GM12878 (cell line): Measurements from ENCODE around the gene CACNA2D1. TPM values are rescaled to one million over a fixed set of nuclear protein-coding genes. Genes with fewer than 3 reads are reported as not detected.

Source experiments
- ATAC-seq: fragments of 200-7000 bp; cut with Tn5 transposase; 3 replicates; pipeline ENCODE4 v1.9.1; 2020; ENCODE audit warnings: mild to moderate bottlenecking, moderate library complexity
- BruUV-seq: library from RNA; stranded (reverse); fragments of 400-500 nt; replicated peaks from 2 replicates; lab custom pipeline; 2021; lab: Mats Ljungman, UMichigan
- CTCF ChIA-PET: fragments of 300-600 bp; sonication (Branson Sonifier 250); formaldehyde crosslinking; extraction: SDS; loops from one replicate; lab custom pipeline; 2021; ENCODE audit warnings: inconsistent platforms; lab: Yijun Ruan, JAX
- POLR2A ChIA-PET: fragments of 350-600 bp; formaldehyde crosslinking; extraction: SDS; loops from one replicate; lab custom pipeline; 2021; ENCODE audit warnings: inconsistent platforms; lab: Charles Lee
- RAD21 ChIA-PET: fragments of 300-600 bp; sonication (Branson Sonifier 250); formaldehyde crosslinking; loops from one replicate; lab custom pipeline; 2023; ENCODE audit warnings: antibody characterized with exemption; ENCODE audit not compliant: unreplicated experiment; lab: Charles Lee
- SMC1A ChIA-PET: fragments of 300-600 bp; sonication (Branson Sonifier 250); formaldehyde crosslinking; loops from one replicate; lab custom pipeline; 2023; ENCODE audit not compliant: unreplicated experiment, uncharacterized antibody; lab: Charles Lee
- DNase-seq: peaks from one replicate; pipeline ENCODE4 v3.0.0-alpha.2; 2011; ENCODE audit warnings: low read depth, low spot score
- FAIRE-seq: peaks from 3 replicates; lab custom pipeline; 2011; peaks lifted over from hg19 to GRCh38; lab: Jason Lieb, UNC
- H2AFZ ChIP-seq: 2 replicates; pipeline ENCODE4 v1.6.0; 2011; ENCODE audit warnings: low read depth, low read length, control low read depth; ENCODE audit not compliant: control insufficient read depth
- H3K27ac ChIP-seq: 2 replicates; pipeline ENCODE4 v1.5.1; 2011; ENCODE audit warnings: control low read depth; ENCODE audit not compliant: control insufficient read depth, insufficient read depth
- H3K27me3 ChIP-seq, 2 experiments: replicated peaks in 1 of 2; 2 replicates each; pipeline versions ENCODE4 v1.6.0 to v1.6.1; 2011; ENCODE audit warnings: low read length in 1 of 2; ENCODE audit not compliant: control insufficient read depth in 2 of 2, insufficient read depth in 2 of 2
- H3K36me3 ChIP-seq, 2 experiments: 2 replicates each; pipeline ENCODE4 v1.5.1; 2011; ENCODE audit warnings: low read length in 1 of 2; ENCODE audit not compliant: control insufficient read depth in 2 of 2, insufficient read depth in 2 of 2
- H3K4me1 ChIP-seq: 2 replicates; pipeline ENCODE4 v1.6.1; 2011; ENCODE audit warnings: mild to moderate bottlenecking, low read length, moderate library complexity, mixed read lengths; ENCODE audit not compliant: control insufficient read depth, insufficient read depth
- H3K4me2 ChIP-seq: 2 replicates; pipeline ENCODE4 v1.6.0; 2011; ENCODE audit warnings: control low read depth; ENCODE audit not compliant: control insufficient read depth, insufficient read depth
- H3K4me3 ChIP-seq: fragments of 200-600 bp; sonication (generic); 2 replicates; pipeline ENCODE4 v1.5.1; 2016
- H3K79me2 ChIP-seq: 2 replicates; pipeline ENCODE4 v1.6.0; 2011; ENCODE audit warnings: low read length; ENCODE audit not compliant: control insufficient read depth, insufficient read depth
- H3K9ac ChIP-seq: 2 replicates; pipeline ENCODE4 v1.8.0; 2011; ENCODE audit warnings: low read length, control low read depth, mixed read lengths; ENCODE audit not compliant: control insufficient read depth, insufficient read depth
- H3K9me3 ChIP-seq: replicated peaks from 3 replicates; pipeline ENCODE4 v1.5.1; 2011; ENCODE audit warnings: mild to moderate bottlenecking, low read length; ENCODE audit not compliant: control insufficient read depth, insufficient read depth
- H4K20me1 ChIP-seq: 2 replicates; pipeline ENCODE4 v1.6.0; 2011; ENCODE audit not compliant: control insufficient read depth, insufficient read depth
- DPF2 ChIP-seq: fragments of 450-650 bp; IDR thresholded peaks from 2 replicates; pipeline ENCODE4 v1.6.1; 2017; ENCODE audit warnings: mild to moderate bottlenecking
- ETV6 ChIP-seq, 2 experiments: fragments of 450-650 bp in 1 of 2; IDR thresholded peaks in 1 of 2; conservative IDR thresholded peaks in 1 of 2; 2 replicates each; pipeline ENCODE4 v1.6.1; 2014; ENCODE audit warnings: antibody characterized with exemption in 1 of 2, borderline replicate concordance in 1 of 2, low read depth in 1 of 2, mild to moderate bottlenecking in 1 of 2, moderate library complexity in 1 of 2
- HDAC6 ChIP-seq: fragments of 200-600 bp; sonication (generic); IDR thresholded peaks from one replicate; pipeline ENCODE4 v1.8.0; 2017; ENCODE audit warnings: antibody characterized with exemption; ENCODE audit not compliant: unreplicated experiment
- JUNB ChIP-seq: IDR thresholded peaks from 2 replicates; pipeline ENCODE4 v1.6.1; 2016; ENCODE audit warnings: antibody characterized with exemption, mild to moderate bottlenecking
- MYB ChIP-seq: fragments of 150-350 bp; IDR thresholded peaks from 2 replicates; pipeline ENCODE4 v1.6.1; 2014; ENCODE audit warnings: mild to moderate bottlenecking, low read depth, low read length, borderline replicate concordance
- RAD21 ChIP-seq: IDR thresholded peaks from 2 replicates; pipeline ENCODE4 v1.6.1; 2011; ENCODE audit warnings: mild to moderate bottlenecking, low read depth, low read length, moderate library complexity; ENCODE audit not compliant: insufficient read depth
- STAT3 ChIP-seq: IDR thresholded peaks from 2 replicates; pipeline ENCODE4 v1.6.1; 2011; ENCODE audit warnings: low read depth, low read length, improper control_type of control experiment
- SUZ12 ChIP-seq: fragments of 200-600 bp; sonication (generic); IDR thresholded peaks from one replicate; pipeline ENCODE4 v1.6.1; 2018; ENCODE audit warnings: antibody characterized with exemption, mild to moderate bottlenecking; ENCODE audit not compliant: unreplicated experiment
- ZNF207 ChIP-seq: fragments of 450-650 bp; IDR thresholded peaks from 2 replicates; pipeline ENCODE4 v1.6.1; 2014; ENCODE audit warnings: antibody characterized with exemption, mild to moderate bottlenecking, borderline replicate concordance
- ZNF384 ChIP-seq: IDR thresholded peaks from 2 replicates; pipeline ENCODE4 v1.6.1; 2012; ENCODE audit warnings: low read depth, mild to moderate bottlenecking, low read length, improper control_type of control experiment, borderline replicate concordance
- WGBS: methylation state at CpG from one replicate; pipeline ENCODE4 v1.1.6; 2016; ENCODE audit warnings: low lambda C conversion rate; ENCODE audit not compliant: insufficient replicate concordance, insufficient coverage; ENCODE audit errors: missing lambda C conversion rate; 5-methylcytosine and 5-hydroxymethylcytosine counted together
- in situ Hi-C: fragments of 300-500 bp; cut with MboI; formaldehyde crosslinking; loops from 9 replicates; pipeline ENCODE4 v1.14.3; 2018; ENCODE audit warnings: mixed read lengths
- intact Hi-C: fragments of 100-400 bp; cut with micrococcal nuclease; formaldehyde crosslinking; loops from one replicate; pipeline ENCODE4 v1.14.2; 2022; ENCODE audit not compliant: unreplicated experiment
- polyA plus RNA-seq, 11 experiments: library from polyadenylated mRNA; depleted of rRNA in 4 of 11; unstranded in 6 of 11; stranded (reverse) in 5 of 11; fragments of >200 nt; fragmentation: Nextera tagmentation in 4 of 11; fragmentation: Illumina TruSeq in 1 of 11; extraction: Ambion mirVana in 4 of 11; extraction: Trizol in 1 of 11; gene quantifications; 1 replicate in 1 of 11; 2 replicates in 10 of 11; pipeline versions ENCODE4 v1.2.1 to v1.2.3, GENCODE V29; 2011 to 2016; ENCODE audit warnings: inconsistent platforms in 2 of 11, missing spikeins in 2 of 11, low read depth in 1 of 11
- total RNA-seq, 4 experiments: library from RNA; depleted of rRNA in 3 of 4; stranded (reverse); fragments of >200 nt in 3 of 4; fragmentation: Illumina TruSeq in 1 of 4; extraction: Trizol in 1 of 4; gene quantifications; 2 replicates each; pipeline versions ENCODE4 v1.2.1 to v1.2.3, GENCODE V29; 2013 to 2021
- TF ChIP-seq, protein P1 (sequence below): fragments of 450-650 bp; IDR thresholded peaks from 2 replicates; pipeline ENCODE4 v1.6.1; 2017; ENCODE audit warnings: mild to moderate bottlenecking

Gene CACNA2D1
- total and polyA plus RNA-seq, 10 of the 15 experiments (the other 5 are each of a cell fraction or from before 2014, with no cell fraction given): 0.14 to 14.8 (median 0.97) TPM

- Histone ChIP-seq H3K79me2 (no peaks in the 10 kb centered on the region), H3K9ac (no peak overlapping the region), H3K27me3 (no peaks in the 10 kb centered on the region), H3K36me3 (no peaks in the 10 kb centered on the region), H3K4me3 (no peak overlapping the region), H3K4me1 (no peaks in the 10 kb centered on the region), H4K20me1 (no peaks in the 10 kb centered on the region), H2AFZ (no peak overlapping the region), H3K9me3 (no peaks in the 10 kb centered on the region), H3K4me2 (no peak overlapping the region), H3K27ac (no peak overlapping the region)
- ATAC-seq (no peak), DNase-seq (no peak), FAIRE-seq (no peak)
- no TSS peak for BruUV-seq
- TF ChIP-seq JUNB (no peak), ZNF207 (no peak), STAT3 (no peak), ZNF384 (no peak), HDAC6 (no peak), RAD21 (no peak), SUZ12 (no peak), DPF2 (no peak), ETV6 (conservative IDR thresholded peaks at IDR 0.05 in 1 of 2, IDR thresholded peaks at IDR 0.05 in 1 of 2; ENCODE audit: borderline replicate concordance in 1 of 2, low read depth in 1 of 2) (no peak), MYB (no peak)
- TF ChIP-seq, protein P1, sequence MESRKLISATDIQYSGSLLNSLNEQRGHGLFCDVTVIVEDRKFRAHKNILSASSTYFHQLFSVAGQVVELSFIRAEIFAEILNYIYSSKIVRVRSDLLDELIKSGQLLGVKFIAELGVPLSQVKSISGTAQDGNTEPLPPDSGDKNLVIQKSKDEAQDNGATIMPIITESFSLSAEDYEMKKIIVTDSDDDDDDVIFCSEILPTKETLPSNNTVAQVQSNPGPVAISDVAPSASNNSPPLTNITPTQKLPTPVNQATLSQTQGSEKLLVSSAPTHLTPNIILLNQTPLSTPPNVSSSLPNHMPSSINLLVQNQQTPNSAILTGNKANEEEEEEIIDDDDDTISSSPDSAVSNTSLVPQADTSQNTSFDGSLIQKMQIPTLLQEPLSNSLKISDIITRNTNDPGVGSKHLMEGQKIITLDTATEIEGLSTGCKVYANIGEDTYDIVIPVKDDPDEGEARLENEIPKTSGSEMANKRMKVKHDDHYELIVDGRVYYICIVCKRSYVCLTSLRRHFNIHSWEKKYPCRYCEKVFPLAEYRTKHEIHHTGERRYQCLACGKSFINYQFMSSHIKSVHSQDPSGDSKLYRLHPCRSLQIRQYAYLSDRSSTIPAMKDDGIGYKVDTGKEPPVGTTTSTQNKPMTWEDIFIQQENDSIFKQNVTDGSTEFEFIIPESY: no peak
- 0% methylated on average over 2 of the region's 2 CpGs for WGBS
- ChIA-PET RAD21 (interaction anchor here (1.0 kb wide), 1 partner anchor 43 kb away, joined by 3 read pairs; no protein-coding TSS in a partner anchor), CTCF (interaction anchor here (0.9 kb wide), 1 partner anchor 64 kb away, joined by 3 read pairs; no protein-coding TSS in a partner anchor), SMC1A (interaction anchor here (0.6 to 2.2 kb wide), 5 partner anchors 9 to 534 kb away, joined by 3 to 9 read pairs (median 4); no protein-coding TSS in a partner anchor), POLR2A (interaction anchor here (1.0 to 1.6 kb wide), 2 partner anchors 10 to 13 kb away, joined by 3 to 5 read pairs; no protein-coding TSS in a partner anchor)
- intact Hi-C loops: no loop called here
- in situ Hi-C loops: no loop called here
Measured at GRCh38 chr7:82071468-82071867, 372.1 kb downstream of the CACNA2D1 start.
